ENCODE results near the gene CLIC5.

- TF ChIP-seq CTCF (IDR thresholded peaks at IDR 0.05) (no peak), POLR2A (IDR thresholded peaks at IDR 0.05) (no peak)
Observed at GRCh38 chr6:45854149-45854742, 161.4 kb downstream of the CLIC5 start.

All from esophagus squamous epithelium (tissue), 4 donors.